Measurements from ENCODE around the gene NEU1. TPM values are rescaled to one million over a fixed set of nuclear protein-coding genes. Genes with fewer than 3 reads are reported as not detected.

NEU1 gene
- total and polyA plus RNA-seq, 4 donors = 53.2 to 82.5 (median 70.5) TPM

- H3K4me1 ChIP-seq (ENCODE audit: control insufficient read depth in 5 of 5, insufficient read depth in 5 of 5, low read length in 5 of 5) = no peaks in the 10 kb centered on the region
- no peak for ATAC-seq (ENCODE audit: insufficient read depth, low FRiP score)
These were observed 11.7 kb downstream of the NEU1 start for GRCh38 chr6:31850765-31851484.

GRCh38 chr6:31847276-31847978, 15.2 kb downstream of the NEU1 start:
- WGBS, 2 donors = 93 to 100% methylated on average over 2 of the region's 2 CpGs
- DNase-seq (no peak), ATAC-seq (ENCODE audit: insufficient read depth, low FRiP score) (no peak)
- no peaks in the 10 kb centered on the region for H3K36me3 ChIP-seq (ENCODE audit: control insufficient read depth in 4 of 4, insufficient read depth in 4 of 4, low read length in 4 of 4)
- H3K4me1 ChIP-seq (ENCODE audit: control insufficient read depth in 5 of 5, insufficient read depth in 5 of 5, low read length in 5 of 5) = no peaks in the 10 kb centered on the region
- TF ChIP-seq CTCF (IDR thresholded peaks at IDR 0.05; ENCODE audit: control extremely low read depth, extremely low read depth) = no peak
- no peaks in the 10 kb centered on the region for H3K9me3 ChIP-seq (ENCODE audit: control insufficient read depth in 4 of 4, insufficient read depth in 3 of 4, low read length in 3 of 4)
- no peak overlapping the region for H3K9ac ChIP-seq (ENCODE audit: insufficient read depth in 1 of 2, low read length in 2 of 2)
- H3K27ac ChIP-seq (ENCODE audit: low read depth in 1 of 2, low read length in 1 of 2) = no peak overlapping the region
- H3K27me3 ChIP-seq (ENCODE audit: control insufficient read depth in 3 of 3, insufficient read depth in 3 of 3, low read length in 2 of 3) = no peaks in the 10 kb centered on the region
- H3K4me3 ChIP-seq = no peak overlapping the region

More at GRCh38 chr6:31850765-31851484, 11.7 kb downstream of the NEU1 start:
- Histone ChIP-seq H3K4me3 (no peak overlapping the region), H3K9me3 (ENCODE audit: control insufficient read depth in 4 of 4, insufficient read depth in 3 of 4, low read length in 3 of 4) (no peaks in the 10 kb centered on the region), H3K9ac (ENCODE audit: insufficient read depth in 1 of 2, low read length in 2 of 2) (no peak overlapping the region), H3K27me3 (ENCODE audit: control insufficient read depth in 3 of 3, insufficient read depth in 3 of 3, low read length in 2 of 3) (no peaks in the 10 kb centered on the region), H3K36me3 (ENCODE audit: control insufficient read depth in 4 of 4, insufficient read depth in 4 of 4, low read length in 4 of 4) (no peaks in the 10 kb centered on the region), H3K27ac (ENCODE audit: low read depth in 1 of 2, low read length in 1 of 2) (no peak overlapping the region)
- no peak for TF ChIP-seq CTCF (IDR thresholded peaks at IDR 0.05; ENCODE audit: control extremely low read depth, extremely low read depth)
- WGBS, 2 donors = 100% methylated on average over 2 of the region's 2 CpGs
- no peak for DNase-seq

- H3K9me3 ChIP-seq (ENCODE audit: control insufficient read depth in 4 of 4, insufficient read depth in 3 of 4, low read length in 3 of 4) = no peaks in the 10 kb centered on the region
- no peak overlapping the region for H3K4me3 ChIP-seq
- DNase-seq (no peak), ATAC-seq (ENCODE audit: insufficient read depth, low FRiP score) (no peak)
- H3K36me3 ChIP-seq (ENCODE audit: control insufficient read depth in 4 of 4, insufficient read depth in 4 of 4, low read length in 4 of 4) = peaks cover 5 to 11% (median 7%) of the 10 kb centered on the region in 4 donors
- WGBS, 2 donors = 93 to 95% methylated on average over 3 of the region's 3 CpGs
- no peaks in the 10 kb centered on the region for H3K4me1 ChIP-seq (ENCODE audit: control insufficient read depth in 5 of 5, insufficient read depth in 5 of 5, low read length in 5 of 5)
- no peak overlapping the region for H3K9ac ChIP-seq (ENCODE audit: insufficient read depth in 1 of 2, low read length in 2 of 2)
- no peak overlapping the region for H3K27ac ChIP-seq (ENCODE audit: low read depth in 1 of 2, low read length in 1 of 2)
- TF ChIP-seq CTCF (IDR thresholded peaks at IDR 0.05; ENCODE audit: control extremely low read depth, extremely low read depth) = no peak
- no peaks in the 10 kb centered on the region for H3K27me3 ChIP-seq (ENCODE audit: control insufficient read depth in 3 of 3, insufficient read depth in 3 of 3, low read length in 2 of 3)
These were observed 18.1 kb downstream of the NEU1 start for GRCh38 chr6:31844507-31844906.
